ENCODE data around the gene CLPTM1. TPM values are rescaled to one million over a fixed set of nuclear protein-coding genes. Genes with fewer than 3 reads are reported as not detected.

The CLPTM1 gene
- total RNA-seq, 4 donors from 2014 or later: 30.6 to 99.5 (median 64.2) TPM

GRCh38 chr19:44974857-44975256 lies 19.7 kb downstream of the CLPTM1 start:
- TF ChIP-seq POLR2A (IDR thresholded peaks at IDR 0.05): no peak
- Histone ChIP-seq H3K27ac (no peak overlapping the region), H3K36me3 (no peaks in the 10 kb centered on the region), H3K9me3 (no peaks in the 10 kb centered on the region), H3K4me3 (no peak overlapping the region), H3K27me3 (no peaks in the 10 kb centered on the region), H3K4me1 (no peaks in the 10 kb centered on the region)
- DNase-seq: no peak
- intact Hi-C loops (cut with DNase I; ENCODE audit: low total_unique reads): no loop called here

GRCh38 chr19:44975444-44975843 lies 20.3 kb downstream of the CLPTM1 start:
- Histone ChIP-seq H3K9me3 (no peaks in the 10 kb centered on the region), H3K36me3 (no peaks in the 10 kb centered on the region), H3K27me3 (no peaks in the 10 kb centered on the region), H3K4me1 (no peaks in the 10 kb centered on the region), H3K27ac (no peak overlapping the region), H3K4me3 (no peak overlapping the region)
- no peak for DNase-seq
- TF ChIP-seq CTCF (IDR thresholded peaks at IDR 0.05) (no peak), POLR2A (IDR thresholded peaks at IDR 0.05) (no peak)
- intact Hi-C loops (cut with DNase I; ENCODE audit: low total_unique reads): no loop called here

- no peaks in the 10 kb centered on the region for H3K36me3 ChIP-seq
- H3K4me1 ChIP-seq: no peaks in the 10 kb centered on the region
- intact Hi-C loops (cut with DNase I; ENCODE audit: low total_unique reads): no loop called here
- TF ChIP-seq POLR2A (IDR thresholded peaks at IDR 0.05) (no peak), CTCF (IDR thresholded peaks at IDR 0.05) (no peak)
- H3K27me3 ChIP-seq: no peaks in the 10 kb centered on the region
- no peaks in the 10 kb centered on the region for H3K9me3 ChIP-seq
- H3K4me3 ChIP-seq: no peak overlapping the region
- no peak overlapping the region for H3K27ac ChIP-seq
- DNase-seq: no peak
Measured at GRCh38 chr19:44984005-44984404, 28.8 kb downstream of the CLPTM1 start.

- H3K36me3 ChIP-seq: no peaks in the 10 kb centered on the region
- no peaks in the 10 kb centered on the region for H3K4me1 ChIP-seq
- no peak for DNase-seq
- H3K4me3 ChIP-seq: no peak overlapping the region
- no peaks in the 10 kb centered on the region for H3K9me3 ChIP-seq
- no peaks in the 10 kb centered on the region for H3K27me3 ChIP-seq
- H3K27ac ChIP-seq: no peak overlapping the region
- TF ChIP-seq CTCF (IDR thresholded peaks at IDR 0.05) (no peak), POLR2A (IDR thresholded peaks at IDR 0.05) (no peak)
- intact Hi-C loops (cut with DNase I; ENCODE audit: low total_unique reads): no loop called here
Measured at GRCh38 chr19:44985445-44985844, 30.3 kb downstream of the CLPTM1 start.

GRCh38 chr19:44986389-44986788 lies 31.2 kb downstream of the CLPTM1 start:
- no peaks in the 10 kb centered on the region for H3K36me3 ChIP-seq
- no peak overlapping the region for H3K4me3 ChIP-seq
- H3K9me3 ChIP-seq: no peaks in the 10 kb centered on the region
- H3K27me3 ChIP-seq: no peaks in the 10 kb centered on the region
- H3K4me1 ChIP-seq: no peaks in the 10 kb centered on the region
- intact Hi-C loops (cut with DNase I; ENCODE audit: low total_unique reads): no loop called here
- H3K27ac ChIP-seq: no peak overlapping the region
- TF ChIP-seq POLR2A (IDR thresholded peaks at IDR 0.05) (no peak), CTCF (IDR thresholded peaks at IDR 0.05) (no peak)
- no peak for DNase-seq

- no peaks in the 10 kb centered on the region for H3K36me3 ChIP-seq
- no peak for DNase-seq
- intact Hi-C loops (cut with DNase I; ENCODE audit: low total_unique reads): no loop called here
- TF ChIP-seq CTCF (IDR thresholded peaks at IDR 0.05) (no peak), POLR2A (IDR thresholded peaks at IDR 0.05) (no peak)
- no peak overlapping the region for H3K27ac ChIP-seq
- H3K27me3 ChIP-seq: no peaks in the 10 kb centered on the region
- H3K4me3 ChIP-seq: no peak overlapping the region
- no peaks in the 10 kb centered on the region for H3K4me1 ChIP-seq
- no peaks in the 10 kb centered on the region for H3K9me3 ChIP-seq
Measured at GRCh38 chr19:44987148-44987675, 32.0 kb downstream of the CLPTM1 start.
